Measurements from ENCODE around the gene CHMP6.

GRCh38 chr17:81009136-81009535, 17.5 kb downstream of the CHMP6 start:
- TF ChIP-seq CTCF (IDR thresholded peaks at IDR 0.05), result no peak
- no peak for TF ChIP-seq ZFX (IDR thresholded peaks at IDR 0.05; ENCODE audit: borderline replicate concordance)

All from 22Rv1 (cell line).